AG20443 (cell line): ENCODE data around the gene CTNNA3.
"Not testable (repeated sequence)": the region's sequence is repeated elsewhere in the genome, so short reads cannot be mapped to it uniquely, and the experiment has no call there.

Experiments
- DNase-seq: peaks from one replicate; pipeline ENCODE4 v3.0.0; 2012; ENCODE audit warnings: low spot score, mixed read lengths

Gene CTNNA3

GRCh38 chr10:67506083-67506756 is 189.8 kb downstream of the CTNNA3 start:
- no peak for DNase-seq

GRCh38 chr10:67492317-67493019 is 203.5 kb downstream of the CTNNA3 start:
- no peak for DNase-seq

- no peak for DNase-seq
Measured at GRCh38 chr10:67487906-67488619, 207.9 kb downstream of the CTNNA3 start.

- DNase-seq, result no peak
Measured at GRCh38 chr10:67487199-67487598, 208.8 kb downstream of the CTNNA3 start.

GRCh38 chr10:67477868-67478267 is 218.1 kb downstream of the CTNNA3 start:
- no peak for DNase-seq

- no peak for DNase-seq
Measured at GRCh38 chr10:67476201-67476600, 219.8 kb downstream of the CTNNA3 start.

GRCh38 chr10:67473850-67474633 is 222.0 kb downstream of the CTNNA3 start:
- no peak for DNase-seq

- DNase-seq, result no peak
Measured at GRCh38 chr10:67471022-67471421, 225.0 kb downstream of the CTNNA3 start.

- DNase-seq, result no peak
Measured at GRCh38 chr10:67464278-67464677, 231.7 kb downstream of the CTNNA3 start.

- DNase-seq, result no peak
Measured at GRCh38 chr10:67452892-67453291, 243.1 kb downstream of the CTNNA3 start.

GRCh38 chr10:67438605-67439304 is 257.2 kb downstream of the CTNNA3 start:
- DNase-seq, result no peak

- no peak for DNase-seq
Measured at GRCh38 chr10:67433276-67433675, 262.7 kb downstream of the CTNNA3 start.

GRCh38 chr10:67402620-67403019 is 293.4 kb downstream of the CTNNA3 start:
- DNase-seq, result no peak

GRCh38 chr10:67401711-67402110 is 294.3 kb downstream of the CTNNA3 start:
- DNase-seq, result no peak

- not testable (repeated sequence) for DNase-seq
Measured at GRCh38 chr10:67386841-67387533, 309.0 kb downstream of the CTNNA3 start.

- DNase-seq, result no peak
Measured at GRCh38 chr10:67386260-67386659, 309.7 kb downstream of the CTNNA3 start.

- no peak for DNase-seq
Measured at GRCh38 chr10:67385566-67385965, 310.4 kb downstream of the CTNNA3 start.

GRCh38 chr10:67385089-67385488 is 310.9 kb downstream of the CTNNA3 start:
- DNase-seq, result no peak

GRCh38 chr10:67331121-67331910 is 364.7 kb downstream of the CTNNA3 start:
- DNase-seq, result no peak
